SU-DHL-6 (cell line): Measurements from ENCODE around the gene PANX2.

Source experiments
- H2AFZ ChIP-seq: fragments of 200-600 bp; sonication (generic); 2 replicates; pipeline ENCODE4 v1.6.1; 2014; ENCODE audit warnings: low read depth, mild to moderate bottlenecking, moderate library complexity, mixed read lengths, antibody characterized with exemption, low read length; ENCODE audit not compliant: severe bottlenecking
- H3F3A ChIP-seq: fragments of 200-600 bp; shearing (Covaris generic); 2 replicates; pipeline ENCODE4 v1.6.0; 2016; ENCODE audit warnings: antibody characterized with exemption, mild to moderate bottlenecking; ENCODE audit not compliant: insufficient read depth
- H3K27ac ChIP-seq: fragments of 200-600 bp; sonication (generic); 2 replicates; pipeline ENCODE4 v1.5.1; 2016; ENCODE audit warnings: low read depth, mild to moderate bottlenecking, low read length, moderate library complexity, mixed read lengths
- H3K27me3 ChIP-seq: fragments of 200-600 bp; sonication (generic), shearing (Covaris generic); 2 replicates; pipeline ENCODE4 v1.6.0; 2014; ENCODE audit warnings: mild to moderate bottlenecking, low read length
- H3K36me3 ChIP-seq: fragments of 200-600 bp; sonication (generic); 2 replicates; pipeline ENCODE4 v1.6.1; 2014; ENCODE audit warnings: mild to moderate bottlenecking, low read length, mixed read lengths
- H3K4me2 ChIP-seq: fragments of 300-600, 200-600 bp; shearing (Covaris generic), sonication (generic); 2 replicates; pipeline ENCODE4 v1.6.0; 2014; ENCODE audit warnings: low read length, low read depth, mild to moderate bottlenecking; ENCODE audit not compliant: poor library complexity, severe bottlenecking
- H3K4me3 ChIP-seq: fragments of 200-600 bp; sonication (generic); 2 replicates; pipeline ENCODE4 v1.5.1; 2014; ENCODE audit warnings: antibody characterized with exemption, low read length, mild to moderate bottlenecking, mixed read lengths; ENCODE audit not compliant: insufficient read depth, poor library complexity, severe bottlenecking
- H3K79me2 ChIP-seq: fragments of 200-600 bp; sonication (generic); 2 replicates; pipeline ENCODE4 v1.6.1; 2014; ENCODE audit warnings: mild to moderate bottlenecking, low read length, moderate library complexity; ENCODE audit not compliant: insufficient read depth
- H3K9ac ChIP-seq: fragments of 200-600 bp; sonication (generic); 2 replicates; pipeline ENCODE4 v1.7.0; 2014; ENCODE audit warnings: mild to moderate bottlenecking, low read length
- H3K9me2 ChIP-seq: fragments of 200-600 bp; sonication (generic); replicated peaks from 2 replicates; pipeline ENCODE4 v1.6.1; 2014; ENCODE audit warnings: low read length; ENCODE audit not compliant: insufficient read depth
- H3K9me3 ChIP-seq: fragments of 200-600 bp; sonication (generic); 2 replicates; pipeline ENCODE4 v1.6.1; 2014; ENCODE audit warnings: low read length, mixed read lengths; ENCODE audit not compliant: insufficient read depth
- H4K20me1 ChIP-seq: fragments of 200-600 bp; sonication (generic); 2 replicates; pipeline ENCODE4 v1.6.1; 2014; ENCODE audit warnings: low read depth, mild to moderate bottlenecking, antibody characterized with exemption, low read length, moderate library complexity, mixed read lengths
- EZH2phosphoT487 ChIP-seq: fragments of 200-600 bp; sonication (generic), shearing (Covaris generic); conservative IDR thresholded peaks from 2 replicates; pipeline ENCODE4 v1.6.1; 2018; ENCODE audit warnings: mild to moderate bottlenecking, antibody characterized with exemption, low read length, moderate library complexity, mixed read lengths
- TF ChIP-seq, protein P1 (sequence below): fragments of 200-600 bp; sonication (generic); IDR thresholded peaks from one replicate; pipeline ENCODE4 v1.5.1; 2017; ENCODE audit warnings: antibody characterized with exemption, mild to moderate bottlenecking, low read length, moderate library complexity; ENCODE audit not compliant: insufficient read depth, poor library complexity, severe bottlenecking

Gene PANX2

DNA sequence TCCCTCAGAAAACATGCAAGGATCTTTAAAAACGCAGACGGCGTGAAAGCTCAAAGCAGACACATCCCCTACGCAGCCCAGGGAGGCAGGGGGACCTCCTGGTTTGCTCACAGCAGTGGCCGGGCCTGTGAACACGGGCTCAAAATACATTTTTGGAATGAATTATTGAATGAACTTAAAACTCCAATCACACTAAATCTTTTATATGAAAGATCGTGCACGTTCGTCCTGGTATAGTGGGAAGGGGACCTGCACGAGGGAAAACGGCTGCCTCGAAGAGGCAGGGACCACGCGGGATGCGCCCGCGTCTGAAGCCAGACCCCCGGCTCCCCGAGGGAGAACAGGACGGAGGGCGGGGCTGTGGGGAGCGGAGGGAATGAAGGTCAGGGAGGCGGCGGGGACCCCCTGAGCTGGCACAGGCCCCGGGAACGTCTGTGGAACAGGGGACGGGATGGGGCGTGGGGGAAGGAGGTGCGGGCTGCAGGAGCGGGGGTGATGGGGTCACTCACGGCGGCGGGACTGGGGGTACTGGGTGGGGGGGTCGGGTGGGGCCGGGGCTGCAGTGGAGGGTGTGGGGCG lies 1.3 kb upstream of the PANX2 start:
- no peak overlapping the region for H3K9ac ChIP-seq
- no peaks in the 10 kb centered on the region for H4K20me1 ChIP-seq
- H3K36me3 ChIP-seq = no peaks in the 10 kb centered on the region
- H2AFZ ChIP-seq = no peak overlapping the region
- no peak overlapping the region for H3K27ac ChIP-seq
- no peaks in the 10 kb centered on the region for H3K27me3 ChIP-seq
- no peaks in the 10 kb centered on the region for H3K79me2 ChIP-seq
- no peaks in the 10 kb centered on the region for H3K9me2 ChIP-seq
- no peaks in the 10 kb centered on the region for H3F3A ChIP-seq
- no peak overlapping the region for H3K4me3 ChIP-seq
- no peaks in the 10 kb centered on the region for H3K9me3 ChIP-seq
- TF ChIP-seq EZH2phosphoT487 = no peak
- TF ChIP-seq, protein P1, sequence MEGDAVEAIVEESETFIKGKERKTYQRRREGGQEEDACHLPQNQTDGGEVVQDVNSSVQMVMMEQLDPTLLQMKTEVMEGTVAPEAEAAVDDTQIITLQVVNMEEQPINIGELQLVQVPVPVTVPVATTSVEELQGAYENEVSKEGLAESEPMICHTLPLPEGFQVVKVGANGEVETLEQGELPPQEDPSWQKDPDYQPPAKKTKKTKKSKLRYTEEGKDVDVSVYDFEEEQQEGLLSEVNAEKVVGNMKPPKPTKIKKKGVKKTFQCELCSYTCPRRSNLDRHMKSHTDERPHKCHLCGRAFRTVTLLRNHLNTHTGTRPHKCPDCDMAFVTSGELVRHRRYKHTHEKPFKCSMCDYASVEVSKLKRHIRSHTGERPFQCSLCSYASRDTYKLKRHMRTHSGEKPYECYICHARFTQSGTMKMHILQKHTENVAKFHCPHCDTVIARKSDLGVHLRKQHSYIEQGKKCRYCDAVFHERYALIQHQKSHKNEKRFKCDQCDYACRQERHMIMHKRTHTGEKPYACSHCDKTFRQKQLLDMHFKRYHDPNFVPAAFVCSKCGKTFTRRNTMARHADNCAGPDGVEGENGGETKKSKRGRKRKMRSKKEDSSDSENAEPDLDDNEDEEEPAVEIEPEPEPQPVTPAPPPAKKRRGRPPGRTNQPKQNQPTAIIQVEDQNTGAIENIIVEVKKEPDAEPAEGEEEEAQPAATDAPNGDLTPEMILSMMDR = no peak
- no peak overlapping the region for H3K4me2 ChIP-seq

DNA sequence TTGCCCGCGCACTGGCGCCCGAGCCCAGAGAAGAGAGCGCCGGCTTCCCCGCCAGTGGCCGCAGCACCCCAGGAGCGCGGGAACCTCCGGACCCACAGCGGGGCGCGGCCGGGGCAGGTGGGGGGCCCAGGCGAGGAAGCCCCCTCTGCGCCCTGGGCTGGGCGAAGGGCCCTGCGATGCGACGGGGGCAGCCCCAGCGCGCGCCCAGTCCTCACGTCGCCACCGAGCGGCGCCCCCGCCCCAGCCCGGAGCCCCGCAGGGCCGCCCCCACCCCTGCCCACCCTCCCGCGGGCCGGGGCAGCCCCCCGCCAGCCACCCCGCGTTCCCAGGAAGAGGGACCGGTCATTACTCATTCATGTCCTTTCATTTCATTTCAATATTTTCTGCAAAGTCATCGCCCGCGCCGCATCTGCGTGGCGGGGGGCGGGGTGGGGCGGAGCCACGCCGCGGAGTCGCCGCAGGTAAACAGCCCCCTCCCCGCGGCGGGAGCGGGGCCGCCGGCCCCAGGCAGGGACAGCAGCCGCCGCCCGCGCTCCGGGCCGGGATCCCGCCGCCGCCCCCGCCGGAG lies 673 bp upstream of the PANX2 start:
- H3K9ac ChIP-seq = no peak overlapping the region
- H4K20me1 ChIP-seq = no peaks in the 10 kb centered on the region
- H3K4me2 ChIP-seq = no peak overlapping the region
- no peaks in the 10 kb centered on the region for H3K27me3 ChIP-seq
- H3K27ac ChIP-seq = no peak overlapping the region
- no peaks in the 10 kb centered on the region for H3K9me3 ChIP-seq
- H3K4me3 ChIP-seq = no peak overlapping the region
- H3K79me2 ChIP-seq = no peaks in the 10 kb centered on the region
- H3K9me2 ChIP-seq = no peaks in the 10 kb centered on the region
- no peak for TF ChIP-seq EZH2phosphoT487
- TF ChIP-seq, protein P1 = no peak
- H3F3A ChIP-seq = no peaks in the 10 kb centered on the region
- H2AFZ ChIP-seq = no peak overlapping the region
- no peaks in the 10 kb centered on the region for H3K36me3 ChIP-seq

DNA sequence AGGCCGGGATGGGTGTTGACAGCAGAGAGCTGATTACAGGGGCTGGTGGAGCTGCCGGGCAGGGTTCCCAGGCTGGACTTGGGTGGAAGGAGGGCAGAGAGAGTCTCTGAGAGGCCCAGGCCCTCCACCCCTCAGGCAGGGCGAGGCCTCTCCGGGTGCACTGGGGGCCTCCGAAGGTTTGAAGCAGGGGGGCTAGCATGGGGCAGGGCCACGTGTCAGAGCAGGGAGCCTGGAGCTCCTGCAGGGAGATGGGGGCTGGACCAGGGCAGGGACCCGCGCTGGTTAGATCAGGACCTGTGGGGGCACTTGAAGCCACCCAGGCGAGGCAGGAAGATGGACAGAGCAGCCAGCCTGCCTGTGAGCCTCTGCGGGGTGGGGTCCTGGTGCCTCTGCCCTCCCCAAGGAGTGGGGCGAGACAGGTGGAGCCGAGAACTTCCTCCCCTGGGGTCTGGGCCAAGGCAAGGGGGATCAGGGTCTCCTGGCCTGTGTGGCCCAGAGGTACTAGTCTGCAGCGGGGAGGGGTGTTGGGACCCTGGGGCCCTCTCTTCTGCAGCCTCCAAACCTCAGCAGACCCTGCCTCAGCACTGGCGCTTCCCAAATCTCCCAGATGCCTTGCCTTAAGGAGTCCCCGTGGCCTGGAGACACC lies 911 bp downstream of the PANX2 start:
- Histone ChIP-seq H3K9me2 (no peaks in the 10 kb centered on the region), H3K79me2 (no peaks in the 10 kb centered on the region), H4K20me1 (no peaks in the 10 kb centered on the region), H3K9me3 (no peaks in the 10 kb centered on the region), H3K36me3 (no peaks in the 10 kb centered on the region), H3K4me2 (no peak overlapping the region), H3K27ac (no peak overlapping the region), H3K27me3 (no peaks in the 10 kb centered on the region), H3F3A (no peaks in the 10 kb centered on the region), H3K9ac (no peak overlapping the region), H3K4me3 (no peak overlapping the region), H2AFZ (no peak overlapping the region)
- no peak for TF ChIP-seq EZH2phosphoT487
- TF ChIP-seq, protein P1 = no peak
